Nephron progenitor cell (in vitro differentiated cells): Measurements from ENCODE around the gene SNRPD3.

Experiments
- DNase-seq: peaks from one replicate; pipeline ENCODE4 v3.0.0; 2021
- H3K27ac Mint-ChIP-seq: 2 replicates; pipeline ENCODE4 v1.8.0; 2021; ENCODE audit warnings: mild to moderate bottlenecking, moderate library complexity, mixed read lengths
- H3K27me3 Mint-ChIP-seq: 2 replicates; pipeline ENCODE4 v1.8.0; 2021; ENCODE audit warnings: mild to moderate bottlenecking, low read depth, mixed read lengths; ENCODE audit not compliant: poor library complexity
- H3K36me3 Mint-ChIP-seq: 2 replicates; pipeline ENCODE4 v1.8.0; 2021; ENCODE audit warnings: low read depth, mixed read lengths
- H3K4me1 Mint-ChIP-seq: 2 replicates; pipeline ENCODE4 v1.8.0; 2021; ENCODE audit warnings: mixed read lengths
- H3K4me3 Mint-ChIP-seq: 2 replicates; pipeline ENCODE4 v1.8.0; 2021; ENCODE audit warnings: mild to moderate bottlenecking, moderate library complexity, mixed read lengths
- H3K9me3 Mint-ChIP-seq: 2 replicates; pipeline ENCODE4 v1.8.0; 2021; ENCODE audit warnings: mild to moderate bottlenecking, moderate library complexity, mixed read lengths
- CTCF ChIP-seq: fragments of 200-600 bp; sonication (generic); IDR thresholded peaks from 2 replicates; pipeline ENCODE4 v1.5.0; 2021; ENCODE audit warnings: antibody characterized with exemption

The SNRPD3 gene

GRCh38 chr22:24585927-24586546, 30.2 kb downstream of the SNRPD3 start:
- TF ChIP-seq CTCF = no peak
- no peak for DNase-seq
- H3K27me3 Mint-ChIP-seq = no peaks in the 10 kb centered on the region
- H3K9me3 Mint-ChIP-seq = no peaks in the 10 kb centered on the region
- H3K36me3 Mint-ChIP-seq = no peaks in the 10 kb centered on the region
- no peak overlapping the region for H3K27ac Mint-ChIP-seq
- no peak overlapping the region for H3K4me3 Mint-ChIP-seq
- H3K4me1 Mint-ChIP-seq = no peaks in the 10 kb centered on the region

- no peak for DNase-seq
- Mint-ChIP-seq H3K27ac (no peak overlapping the region), H3K27me3 (no peaks in the 10 kb centered on the region), H3K9me3 (no peaks in the 10 kb centered on the region), H3K4me3 (no peak overlapping the region), H3K36me3 (no peaks in the 10 kb centered on the region), H3K4me1 (peaks cover 3% of the 10 kb centered on the region)
- no peak for TF ChIP-seq CTCF
Measured at GRCh38 chr22:24587251-24587650, 31.5 kb downstream of the SNRPD3 start.

- Mint-ChIP-seq H3K4me1 (peaks cover 6% of the 10 kb centered on the region), H3K27ac (no peak overlapping the region), H3K4me3 (no peak overlapping the region)
Measured at GRCh38 chr22:24587948-24588347, 32.1 kb downstream of the SNRPD3 start.

GRCh38 chr22:24588381-24588756, 32.6 kb downstream of the SNRPD3 start:
- no peak for DNase-seq
- Mint-ChIP-seq H3K9me3 (no peaks in the 10 kb centered on the region), H3K4me3 (no peak overlapping the region), H3K4me1 (peaks cover 9% of the 10 kb centered on the region), H3K36me3 (no peaks in the 10 kb centered on the region), H3K27ac (no peak overlapping the region), H3K27me3 (peaks cover 2% of the 10 kb centered on the region)
- no peak for TF ChIP-seq CTCF

More at GRCh38 chr22:24587948-24588347, 32.1 kb downstream of the SNRPD3 start:
- no peaks in the 10 kb centered on the region for H3K27me3 Mint-ChIP-seq
- no peaks in the 10 kb centered on the region for H3K36me3 Mint-ChIP-seq
- H3K9me3 Mint-ChIP-seq = no peaks in the 10 kb centered on the region
- TF ChIP-seq CTCF = no peak
- no peak for DNase-seq

GRCh38 chr22:24588757-24589481, 33.1 kb downstream of the SNRPD3 start:
- no peak for DNase-seq
- Mint-ChIP-seq H3K36me3 (no peaks in the 10 kb centered on the region), H3K27ac (no peak overlapping the region), H3K27me3 (peaks cover 3% of the 10 kb centered on the region), H3K4me1 (peaks cover 15% of the 10 kb centered on the region), H3K9me3 (no peaks in the 10 kb centered on the region), H3K4me3 (no peak overlapping the region)
- no peak for TF ChIP-seq CTCF
